B cell (primary cell): ENCODE data around the gene AMDHD2. TPM values are rescaled to one million over a fixed set of nuclear protein-coding genes. Genes with fewer than 3 reads are reported as not detected.

Experiments
- ATAC-seq: fragments of 200-7000 bp; cut with Tn5 transposase; one replicate; pipeline ENCODE4 v1.10.0; 2021; ENCODE audit warnings: low read depth, mild to moderate bottlenecking, moderate number of reproducible peaks, moderate library complexity
- CTCF ChIA-PET: fragments of 350-600 bp; sonication (Branson Sonifier 250); formaldehyde crosslinking; loops from one replicate; lab custom pipeline; 2021; ENCODE audit warnings: antibody characterized with exemption, inconsistent platforms; lab: Charles Lee
- POLR2A ChIA-PET: fragments of 350-600 bp; sonication (Branson Sonifier 250); formaldehyde crosslinking; loops from one replicate; lab custom pipeline; 2021; ENCODE audit warnings: antibody characterized with exemption; lab: Charles Lee
- DNase-seq: peaks from one replicate; pipeline ENCODE4 v3.0.0; 2013
- H2AFZ ChIP-seq: 2 replicates; pipeline ENCODE4 v1.6.1; 2012; ENCODE audit warnings: mild to moderate bottlenecking, low read depth, low read length; ENCODE audit not compliant: insufficient read depth, poor library complexity, severe bottlenecking
- H3K27ac ChIP-seq, 2 donors: 1 replicate in 1 of 2; 2 replicates in 1 of 2; pipeline ENCODE4 v1.5.1; 2012 to 2013; ENCODE audit warnings: low read length in 2 of 2, mild to moderate bottlenecking in 2 of 2, moderate library complexity in 1 of 2
- H3K27me3 ChIP-seq, 4 experiments: fragments of 200-600 bp in 1 of 4; sonication (generic) in 1 of 4; replicated peaks in 1 of 4; 1 replicate in 2 of 4; 2 replicates in 2 of 4; pipeline versions ENCODE4 v1.6.1 to v1.7.0; 2013 to 2016; ENCODE audit warnings: low read length in 3 of 4, mild to moderate bottlenecking in 2 of 4, mixed read lengths in 1 of 4, moderate library complexity in 1 of 4; ENCODE audit not compliant: insufficient read depth in 4 of 4, control insufficient read depth in 3 of 4; ENCODE audit errors: control extremely low read depth in 1 of 4
- H3K36me3 ChIP-seq, 2 experiments: replicated peaks in 1 of 2; 1 replicate in 1 of 2; 2 replicates in 1 of 2; pipeline versions ENCODE4 v1.6.1 to v1.7.1; 2013; ENCODE audit warnings: low read length in 1 of 2; ENCODE audit not compliant: insufficient read depth in 2 of 2, control insufficient read depth in 1 of 2; ENCODE audit errors: control extremely low read depth in 1 of 2, extremely low read depth in 1 of 2
- H3K4me1 ChIP-seq, 2 donors: fragments of 200-600 bp in 1 of 2; sonication (generic) in 1 of 2; 1 replicate in 1 of 2; 2 replicates in 1 of 2; pipeline versions ENCODE4 v1.5.1 to v1.6.1; 2013 to 2017; ENCODE audit warnings: low read length in 2 of 2; ENCODE audit not compliant: control insufficient read depth in 2 of 2, insufficient read depth in 2 of 2
- H3K4me2 ChIP-seq: replicated peaks from 2 replicates; pipeline ENCODE3; 2012; ENCODE audit warnings: mild to moderate bottlenecking, low read depth, low read length; ENCODE audit not compliant: poor library complexity, severe bottlenecking
- H3K4me3 ChIP-seq, 5 experiments: fragments of 200-600 bp in 1 of 5; sonication (generic) in 1 of 5; 1 replicate in 3 of 5; 2 replicates in 2 of 5; pipeline versions ENCODE4 v1.5.1 to v1.7.0; 2011 to 2016; ENCODE audit warnings: low read length in 4 of 5, mild to moderate bottlenecking in 4 of 5, low read depth in 2 of 5, control low read depth in 1 of 5, moderate library complexity in 1 of 5; ENCODE audit not compliant: insufficient read depth in 1 of 5; ENCODE audit errors: control extremely low read depth in 1 of 5, extremely low read depth in 1 of 5
- H3K79me2 ChIP-seq: fragments of 200-600 bp; sonication (generic); one replicate; pipeline ENCODE4 v1.6.0; 2016; ENCODE audit warnings: low read length; ENCODE audit not compliant: control insufficient read depth, insufficient read depth
- H3K9ac ChIP-seq: fragments of 200-600 bp; sonication (generic); 2 replicates; pipeline ENCODE4 v1.6.1; 2017; ENCODE audit warnings: mild to moderate bottlenecking, low read length, moderate library complexity
- H3K9me3 ChIP-seq, 3 donors: one replicate each; pipeline versions ENCODE4 v1.6.1 to v1.7.1; 2013; ENCODE audit warnings: low read length in 2 of 3; ENCODE audit not compliant: control insufficient read depth in 2 of 3, insufficient read depth in 1 of 3; ENCODE audit errors: control extremely low read depth in 1 of 3
- H4K20me1 ChIP-seq: 2 replicates; pipeline ENCODE4 v1.6.0; 2012; ENCODE audit warnings: mild to moderate bottlenecking, low read length; ENCODE audit not compliant: insufficient read depth, control insufficient read depth, poor library complexity, severe bottlenecking
- H3K27ac Mint-ChIP-seq: one replicate; pipeline ENCODE4 v1.8.0; 2021; ENCODE audit warnings: mixed read lengths
- H3K27me3 Mint-ChIP-seq: one replicate; pipeline ENCODE4 v1.8.0; 2021; ENCODE audit warnings: mixed read lengths
- H3K4me1 Mint-ChIP-seq: one replicate; pipeline ENCODE4 v1.8.0; 2021; ENCODE audit warnings: mixed read lengths
- H3K4me3 Mint-ChIP-seq: one replicate; pipeline ENCODE4 v1.8.0; 2021; ENCODE audit warnings: mixed read lengths
- H3K9me3 Mint-ChIP-seq: one replicate; pipeline ENCODE4 v1.8.0; 2022; ENCODE audit warnings: mixed read lengths; ENCODE audit not compliant: insufficient read depth
- CTCF ChIP-seq: fragments of 200-600 bp; IDR thresholded peaks from one replicate; pipeline ENCODE4 v1.8.0; 2022; ENCODE audit warnings: antibody characterized with exemption, mild to moderate bottlenecking
- EZH2 ChIP-seq: IDR thresholded peaks from 2 replicates; pipeline ENCODE4 v1.6.1; 2012; ENCODE audit warnings: borderline replicate concordance, low read depth, mild to moderate bottlenecking, moderate library complexity, low read length; ENCODE audit not compliant: insufficient read depth, poor library complexity, severe bottlenecking
- WGBS: methylation state at CpG from one replicate; pipeline ENCODE4 v1.1.5; 2013; ENCODE audit warnings: missing lambda C conversion rate; ENCODE audit not compliant: insufficient coverage; 5-methylcytosine and 5-hydroxymethylcytosine counted together
- intact Hi-C: fragments of 100-400 bp; cut with micrococcal nuclease; formaldehyde crosslinking; loops from one replicate; pipeline ENCODE4 v1.10.0; 2022
- polyA plus RNA-seq: library from polyadenylated mRNA; depleted of rRNA; stranded (reverse); fragments of >200 nt; gene quantifications from 2 replicates; pipeline ENCODE4 v1.2.3, GENCODE V29; 2012
- total RNA-seq, 2 donors: library from RNA; stranded (reverse); fragments of 120-200 nt in 1 of 2; gene quantifications; 1 replicate in 1 of 2; 2 replicates in 1 of 2; pipeline versions ENCODE4 v1.2.3 to v1.2.4, GENCODE V29; 2013 to 2022

The AMDHD2 gene
- total and polyA plus RNA-seq, 2 donors (not counting 1 experiment from before 2014, with no cell fraction given): 133 to 209 TPM

DNA sequence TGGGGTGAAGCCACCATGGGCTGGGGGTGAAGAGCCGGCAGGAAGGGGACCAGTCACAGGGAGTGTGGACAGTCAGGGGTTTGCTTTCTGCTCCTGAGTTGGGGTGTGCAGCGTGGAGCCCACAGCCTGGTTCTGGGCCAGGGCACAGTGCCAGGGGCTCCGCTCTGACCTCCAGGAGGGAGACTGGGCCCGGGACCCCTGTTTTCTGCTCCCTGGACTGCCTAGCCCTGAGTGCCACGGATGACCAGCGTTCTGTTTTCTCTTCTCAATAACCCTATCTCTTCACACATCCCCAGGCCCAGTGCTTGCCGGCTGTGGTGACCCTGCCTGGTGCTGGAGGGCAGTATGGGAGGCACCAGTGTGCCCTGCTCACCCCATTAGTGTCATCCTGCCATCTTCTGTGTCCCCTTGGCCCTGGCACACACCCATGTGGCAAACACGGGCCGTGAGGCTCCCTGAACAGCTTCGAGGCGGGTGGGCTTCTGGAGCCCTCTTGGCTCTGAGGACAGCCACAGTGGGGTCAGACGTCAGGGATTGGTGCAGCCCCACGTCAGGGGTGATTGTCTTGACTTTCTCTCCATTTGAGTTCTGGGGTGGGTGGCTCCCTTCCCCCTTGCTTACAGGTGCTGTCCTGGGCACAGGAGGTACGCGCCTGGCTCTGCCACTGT is 9.9 kb downstream of the AMDHD2 start:
- CTCF ChIA-PET: no interaction called here
- Histone ChIP-seq H3K27ac (no peak overlapping the region), H3K79me2 (peaks cover 41% of the 10 kb centered on the region), H3K4me1 (peaks cover 8 to 24% of the 10 kb centered on the region in 2 donors), H3K27me3 (no peaks in the 10 kb centered on the region), H3K4me3 (no peak overlapping the region), H3K9ac (no peak overlapping the region), H3K36me3 (peaks cover 0 to 42% of the 10 kb centered on the region in 2 experiments), H2AFZ (no peak overlapping the region), H3K4me2 (no peak overlapping the region), H3K9me3 (no peaks in the 10 kb centered on the region), H4K20me1 (peaks cover 16% of the 10 kb centered on the region)
- ATAC-seq: no peak
- H3K4me3 Mint-ChIP-seq: peak overlapping the region; percentile 64
- no peaks in the 10 kb centered on the region for H3K27me3 Mint-ChIP-seq
- H3K4me1 Mint-ChIP-seq: peaks cover 19% of the 10 kb centered on the region
- TF ChIP-seq CTCF: no peak
- TF ChIP-seq EZH2: no peak
- WGBS: 94% methylated on average over 13 of the region's 15 CpGs
- no peaks in the 10 kb centered on the region for H3K9me3 Mint-ChIP-seq
- H3K27ac Mint-ChIP-seq: no peak overlapping the region
- DNase-seq: no peak
- POLR2A ChIA-PET: interaction anchor here (1.1 to 3.4 kb wide), 2 partner anchors 9 kb away, joined by 3 to 66 read pairs; partner anchors contain the start of gene AMDHD2
- intact Hi-C loops: no loop called here

DNA sequence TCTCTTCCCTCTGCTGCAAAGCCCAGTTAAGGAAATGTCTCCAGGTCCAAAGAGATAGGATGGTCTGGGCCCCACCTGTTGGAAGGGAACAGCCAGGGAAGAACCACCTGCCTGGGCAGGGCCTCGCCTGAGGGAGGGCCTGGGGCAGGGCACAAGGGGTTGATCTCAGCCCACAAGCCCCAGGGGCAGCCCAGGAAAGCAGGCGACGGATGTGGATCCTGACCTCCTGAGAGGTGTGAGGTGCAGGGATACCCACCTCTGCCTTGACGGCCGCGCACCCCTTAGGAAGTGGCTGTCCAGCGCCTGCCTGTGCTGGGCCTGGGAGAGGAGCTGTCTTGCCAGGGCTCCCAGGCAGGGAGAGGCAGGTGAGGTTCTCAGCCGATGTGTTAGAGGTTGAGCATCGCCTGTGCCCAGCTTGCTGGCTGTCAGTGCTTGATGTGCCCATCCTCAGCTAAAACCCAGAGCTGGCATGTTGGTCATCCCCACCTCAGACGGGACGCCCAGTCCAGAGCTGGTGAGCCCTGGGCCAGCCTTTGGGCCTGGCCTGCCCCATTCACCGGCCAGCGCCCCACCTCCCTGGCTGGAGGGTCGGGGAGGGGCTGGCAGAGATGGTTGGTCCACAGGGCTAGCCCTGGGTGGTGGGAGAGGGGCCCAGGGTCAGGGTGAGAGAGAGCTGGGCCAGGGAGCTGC is 10.6 kb downstream of the AMDHD2 start:
- Histone ChIP-seq H3K4me2 (peak overlapping the region; percentile 98), H2AFZ (no peak overlapping the region), H3K9me3 (no peaks in the 10 kb centered on the region), H4K20me1 (peaks cover 16% of the 10 kb centered on the region), H3K4me1 (peaks cover 8 to 24% of the 10 kb centered on the region in 2 donors), H3K9ac (peak overlapping the region; percentile 81), H3K27me3 (no peaks in the 10 kb centered on the region), H3K4me3 (peak overlapping the region in 3 of 5 experiments; percentile 77 to 84 (median 80)), H3K27ac (peak overlapping the region; percentile 91 to 96), H3K79me2 (peaks cover 40% of the 10 kb centered on the region), H3K36me3 (peaks cover 0 to 40% of the 10 kb centered on the region in 2 experiments)
- peak overlapping the region; percentile 97 for H3K27ac Mint-ChIP-seq
- ChIA-PET POLR2A (interaction anchor here (2.6 to 3.4 kb wide), 2 partner anchors 10 to 16 kb away, joined by 25 to 66 read pairs; partner anchors contain the start of genes AMDHD2 and ATP6V0C), CTCF (interaction anchor here (1.0 to 2.0 kb wide), 2 partner anchors 10 to 30 kb away, joined by 3 to 11 read pairs; partner anchors contain the start of gene AMDHD2)
- DNase-seq (no peak), ATAC-seq (no peak)
- TF ChIP-seq EZH2: no peak
- no peak for TF ChIP-seq CTCF
- peaks cover 19% of the 10 kb centered on the region for H3K4me1 Mint-ChIP-seq
- no peaks in the 10 kb centered on the region for H3K27me3 Mint-ChIP-seq
- no peaks in the 10 kb centered on the region for H3K9me3 Mint-ChIP-seq
- WGBS: 97% methylated on average over 14 of the region's 14 CpGs
- peak overlapping the region; percentile 94 for H3K4me3 Mint-ChIP-seq
- intact Hi-C loops: no loop called here
